ENCODE measurements around the gene RASAL1.

Gene RASAL1

GRCh38 chr12:113115455-113116126 lies 20.0 kb downstream of the RASAL1 start:
- DNase-seq (ENCODE audit: low read depth in 2 of 2): no peak

DNA sequence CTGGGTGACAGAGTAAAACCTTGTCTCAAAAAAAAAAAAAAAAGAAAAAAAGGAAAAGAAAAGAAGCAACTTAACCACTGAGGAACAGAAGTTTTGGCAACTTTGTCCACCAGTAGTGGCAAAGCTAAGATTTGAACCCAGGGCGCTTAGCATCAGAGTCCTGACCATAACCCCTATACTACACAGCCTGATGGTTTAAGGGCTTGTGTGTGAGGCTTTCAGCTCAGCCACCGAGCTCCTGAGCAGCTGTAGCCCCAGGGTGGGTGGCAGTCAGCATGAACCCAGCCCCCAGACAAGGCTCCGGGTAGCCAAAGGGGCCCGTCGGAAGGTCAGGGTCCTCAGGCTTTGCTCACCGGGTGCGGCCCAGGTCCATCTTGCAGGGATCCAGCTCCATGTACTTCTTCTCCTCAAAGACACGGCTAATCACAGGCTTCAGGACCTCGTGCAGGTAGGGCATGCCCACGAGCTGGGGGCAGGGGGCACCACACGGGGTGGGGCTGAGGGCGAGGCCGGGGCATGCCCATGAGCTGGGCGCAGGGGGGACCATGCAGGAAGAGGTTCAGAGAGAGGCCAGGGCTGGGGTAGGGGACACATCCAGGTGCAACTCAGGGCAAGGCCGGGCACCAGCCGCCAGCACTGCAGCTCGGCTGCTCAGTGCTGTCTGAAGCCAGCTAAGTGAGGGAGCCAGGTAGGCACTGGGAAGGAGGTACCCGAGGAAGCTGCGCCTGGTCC lies 20.9 kb downstream of the RASAL1 start:
- no peak for DNase-seq (ENCODE audit: low read depth in 2 of 2)

DNA sequence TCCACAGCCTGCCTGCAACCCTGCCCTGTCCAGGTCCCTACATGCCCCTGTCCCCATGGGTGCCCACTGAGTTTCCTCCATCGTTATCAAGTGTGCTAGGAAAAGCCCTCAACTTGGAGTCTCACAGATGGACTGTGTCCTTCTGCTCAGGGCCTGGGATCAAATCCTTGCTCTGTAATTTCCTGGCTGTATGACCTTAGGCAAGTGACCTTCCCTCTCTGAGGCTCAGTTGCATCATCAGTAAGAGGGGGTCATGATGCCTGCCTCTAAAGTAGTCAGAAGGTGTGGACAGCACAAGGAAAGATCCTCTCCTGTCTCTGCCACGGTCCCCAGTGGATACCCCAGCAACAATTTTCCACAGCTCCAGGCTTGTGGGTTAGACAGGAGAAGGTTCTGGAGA lies 22.2 kb downstream of the RASAL1 start:
- DNase-seq (ENCODE audit: low read depth in 2 of 2): no peak

DNA sequence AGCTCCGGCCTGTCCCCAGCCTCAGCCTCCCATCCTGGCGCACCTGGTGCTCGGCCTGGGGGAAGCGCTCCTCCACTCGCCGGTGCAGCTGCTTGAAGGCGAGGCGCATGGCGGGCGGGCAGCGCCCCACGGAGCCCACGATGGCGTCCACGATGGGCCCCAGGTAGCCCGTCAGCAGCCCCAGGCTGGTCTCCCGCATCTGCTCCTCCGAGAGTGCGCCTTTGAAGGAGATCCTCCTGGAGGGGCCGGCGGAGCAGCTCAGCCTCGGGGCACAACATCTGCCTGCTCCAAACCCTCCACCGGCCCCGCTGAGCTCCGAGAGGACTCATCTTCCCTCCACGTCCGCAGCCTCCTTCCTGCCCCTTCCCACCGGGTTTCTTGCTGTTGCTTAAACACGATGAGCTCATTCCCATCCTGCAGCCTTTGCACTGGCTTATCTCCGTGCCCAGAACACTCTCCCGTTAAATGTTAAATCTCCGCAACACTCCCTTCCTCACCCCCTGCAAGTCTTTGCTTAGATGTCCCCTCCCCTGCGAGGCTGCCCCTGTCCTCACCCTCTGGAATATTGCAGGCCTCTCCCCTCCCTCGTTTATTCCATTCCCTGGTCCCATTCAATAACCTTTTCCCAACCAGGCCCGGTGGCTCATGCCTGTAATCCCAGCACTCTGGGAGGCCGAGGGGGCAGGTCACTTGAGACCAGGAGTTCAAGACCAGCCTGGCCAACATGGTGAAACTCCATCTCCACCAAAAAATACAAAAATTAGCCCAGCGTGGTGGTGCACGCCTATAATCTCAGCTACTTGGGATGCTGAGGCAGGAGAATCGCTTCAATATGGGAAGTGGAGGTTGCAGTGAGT lies 23.3 kb downstream of the RASAL1 start:
- DNase-seq (ENCODE audit: low read depth in 2 of 2): no peak

- DNase-seq (ENCODE audit: low read depth in 2 of 2): no peak
These were observed 24.3 kb downstream of the RASAL1 start for GRCh38 chr12:113111247-113111646.

GRCh38 chr12:113109872-113110599 lies 25.5 kb downstream of the RASAL1 start:
- DNase-seq (ENCODE audit: low read depth in 2 of 2): no peak

- no peak for DNase-seq (ENCODE audit: low read depth in 2 of 2)
These were observed 26.2 kb downstream of the RASAL1 start for GRCh38 chr12:113109360-113109759.

DNA sequence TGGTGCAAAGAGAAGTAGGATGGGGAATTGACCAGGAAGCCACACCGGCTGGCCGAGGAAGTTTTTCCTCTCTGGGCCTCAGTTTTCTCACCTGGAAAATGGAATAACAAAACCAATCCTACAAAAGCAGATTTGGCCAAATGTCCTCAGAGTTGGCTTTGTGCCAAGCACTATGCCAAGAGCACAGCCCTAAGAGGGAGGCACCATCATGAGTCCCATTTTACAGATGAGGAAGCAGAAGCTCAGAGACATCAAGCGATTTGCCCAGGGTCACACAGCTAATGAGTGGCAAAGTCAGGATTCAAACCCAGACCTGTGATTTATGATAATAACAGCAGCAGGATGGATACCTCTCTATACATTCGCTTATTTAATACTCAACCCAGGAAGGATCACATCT lies 27.3 kb downstream of the RASAL1 start:
- DNase-seq (ENCODE audit: low read depth in 2 of 2): no peak

GRCh38 chr12:113106361-113106760 lies 29.2 kb downstream of the RASAL1 start:
- no peak for DNase-seq (ENCODE audit: low read depth in 2 of 2)

- no peak for DNase-seq (ENCODE audit: low read depth in 2 of 2)
These were observed 29.8 kb downstream of the RASAL1 start for GRCh38 chr12:113105606-113106271.

- DNase-seq (ENCODE audit: low read depth in 2 of 2): no peak
These were observed 30.5 kb downstream of the RASAL1 start for GRCh38 chr12:113104953-113105510.

- peak; percentile 41 to 50 for DNase-seq (ENCODE audit: low read depth in 2 of 2)
These were observed 31.7 kb downstream of the RASAL1 start for GRCh38 chr12:113103756-113104450.

- no peak for DNase-seq (ENCODE audit: low read depth in 2 of 2)
These were observed 32.8 kb downstream of the RASAL1 start for GRCh38 chr12:113102811-113103210.

DNA sequence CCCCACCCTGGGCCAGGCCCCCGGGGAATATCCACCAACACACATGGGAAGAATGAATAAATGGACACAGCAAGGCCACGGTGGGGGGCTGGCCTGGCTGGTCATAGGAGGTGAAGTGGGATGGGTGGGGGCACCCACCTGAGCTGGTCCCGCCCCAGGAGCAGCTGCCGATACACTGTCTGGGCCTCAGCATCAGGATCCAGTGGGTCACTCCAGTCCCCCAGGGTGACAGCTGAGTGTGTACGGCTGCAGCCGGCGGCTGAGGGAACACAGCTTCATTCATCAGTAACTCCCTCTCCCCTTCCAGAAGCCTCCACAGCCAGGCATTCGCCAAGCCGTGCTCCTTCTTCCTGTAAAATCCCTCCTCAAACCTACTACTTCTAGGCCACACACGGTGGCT lies 33.8 kb downstream of the RASAL1 start:
- DNase-seq (ENCODE audit: low read depth in 2 of 2): no peak

- no peak for DNase-seq (ENCODE audit: low read depth in 2 of 2)
These were observed 35.8 kb downstream of the RASAL1 start for GRCh38 chr12:113099764-113100163.

- DNase-seq (ENCODE audit: low read depth in 2 of 2): no peak
These were observed 36.2 kb downstream of the RASAL1 start for GRCh38 chr12:113099364-113099763.

DNA sequence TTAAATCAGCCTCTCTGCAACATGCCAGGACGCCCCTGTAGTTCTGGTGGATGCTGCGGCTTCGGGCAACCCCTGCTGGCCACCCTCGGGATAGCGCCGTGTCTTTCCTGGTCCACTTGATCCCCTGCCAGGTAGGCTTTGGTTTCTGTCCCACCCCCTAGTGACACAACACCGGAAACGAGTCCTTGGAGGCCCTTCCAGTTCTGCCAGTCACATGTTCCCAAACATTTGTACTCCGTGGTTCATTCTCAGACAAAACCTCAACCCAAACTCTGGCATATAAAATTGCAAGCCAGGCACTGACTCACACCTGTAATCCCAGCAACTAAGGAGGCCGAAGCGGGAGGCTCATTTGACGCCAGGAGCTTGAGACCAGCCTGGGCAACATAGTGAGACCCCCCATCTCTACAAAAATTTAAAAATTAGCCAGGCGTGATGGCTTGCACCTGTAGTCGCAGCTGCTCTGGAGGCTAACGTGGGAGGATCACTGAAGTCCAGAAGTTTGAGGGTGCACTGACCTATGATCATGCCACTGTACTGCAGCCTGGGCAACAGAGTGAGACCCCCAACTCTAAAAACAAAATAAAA lies 37.0 kb downstream of the RASAL1 start:
- peak; percentile 48 to 78 for DNase-seq (ENCODE audit: low read depth in 2 of 2)

- no peak for DNase-seq (ENCODE audit: low read depth in 2 of 2)
These were observed 37.7 kb downstream of the RASAL1 start for GRCh38 chr12:113097716-113098440.

Measured in stimulated activated CD4-positive, alpha-beta T cell treated with anti-CD3 and anti-CD28 coated beads, Interleukin-12 subunit alpha, Interleukin-12 subunit beta, amount 100 ng/mL, for 24 hours (primary cell).